Measurements from ENCODE around the gene RHEBL1. TPM values are rescaled to one million over a fixed set of nuclear protein-coding genes. Genes with fewer than 3 reads are reported as not detected.

Gene RHEBL1
- polyA plus RNA-seq, 12 donors, result 1.0 to 2.2 (median 1.6) TPM; not detected in 2

DNA sequence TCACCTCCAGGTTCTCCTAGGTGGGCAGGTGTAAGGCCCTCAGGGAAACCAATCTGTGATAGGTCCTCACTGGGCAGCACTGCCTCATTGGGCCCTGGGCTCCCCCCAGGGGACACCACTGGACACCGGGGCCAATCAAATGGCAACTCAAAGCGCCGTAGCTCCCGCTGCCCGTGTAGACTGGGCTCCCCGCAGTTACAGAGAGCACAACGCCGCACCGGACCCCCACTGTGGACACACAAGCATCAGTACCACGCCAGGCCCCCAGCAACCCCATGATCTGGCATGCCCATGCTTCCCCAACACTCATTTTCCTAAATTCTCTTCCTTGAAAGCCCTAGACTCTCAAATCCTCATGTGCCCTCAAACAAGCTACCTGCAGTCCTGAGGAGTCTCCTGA lies 15.3 kb downstream of the RHEBL1 start:
- no peak for DNase-seq

DNA sequence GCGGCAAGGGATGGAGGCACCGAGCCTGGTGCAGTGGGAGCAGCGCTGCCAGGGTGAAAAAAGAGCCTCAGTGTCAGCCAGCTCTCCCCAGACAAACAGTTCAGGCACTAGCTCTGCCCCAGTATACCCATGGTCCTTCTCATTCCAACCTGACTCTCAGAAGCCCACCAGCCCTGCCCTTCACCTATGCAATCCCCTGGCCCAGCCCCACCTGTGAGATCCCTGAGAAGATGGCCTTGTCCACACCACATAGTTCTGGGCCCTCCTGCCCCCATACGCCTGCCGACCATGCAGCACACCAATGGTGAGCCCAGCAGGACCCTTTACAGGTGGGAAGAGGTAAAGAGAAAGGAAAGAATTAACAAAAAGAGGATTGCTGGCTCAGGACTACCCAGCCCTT lies 15.7 kb downstream of the RHEBL1 start:
- DNase-seq, result no peak

DNA sequence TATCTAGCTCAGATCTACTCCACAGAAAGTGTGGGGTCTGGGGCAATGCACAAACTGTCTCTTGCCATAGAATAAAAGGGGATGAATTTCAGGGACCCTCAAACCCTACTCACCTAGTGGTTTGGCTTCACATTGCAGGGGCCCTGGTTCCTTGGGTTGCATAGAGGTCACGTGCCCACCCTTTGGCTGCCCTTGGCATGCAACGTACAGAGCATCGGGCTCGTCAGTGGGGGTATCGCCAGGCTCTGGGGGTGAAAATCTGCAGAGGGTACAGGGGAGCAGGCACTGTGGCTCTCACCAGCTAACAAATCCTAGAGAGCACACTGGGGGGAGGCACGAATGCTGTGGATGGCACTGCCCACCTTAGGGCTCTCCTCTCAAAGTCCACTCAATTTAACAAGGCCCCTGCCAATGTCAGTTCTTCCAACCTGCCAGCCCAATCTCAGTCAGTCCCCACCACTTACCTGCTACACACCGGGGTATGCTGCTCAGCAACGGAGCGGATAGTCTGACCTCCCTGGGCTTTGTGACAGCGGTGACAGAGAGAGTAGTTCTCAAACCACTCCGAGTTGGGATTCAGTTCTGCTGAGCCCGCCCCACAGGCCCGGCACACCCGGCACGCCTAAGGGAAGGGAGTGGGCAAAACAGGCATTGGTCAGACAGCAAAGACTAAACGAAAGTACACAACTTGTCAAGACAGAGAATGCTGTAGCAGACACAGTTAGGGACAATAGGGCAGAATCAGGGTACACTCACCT lies 17.1 kb downstream of the RHEBL1 start:
- DNase-seq, result no peak

DNA sequence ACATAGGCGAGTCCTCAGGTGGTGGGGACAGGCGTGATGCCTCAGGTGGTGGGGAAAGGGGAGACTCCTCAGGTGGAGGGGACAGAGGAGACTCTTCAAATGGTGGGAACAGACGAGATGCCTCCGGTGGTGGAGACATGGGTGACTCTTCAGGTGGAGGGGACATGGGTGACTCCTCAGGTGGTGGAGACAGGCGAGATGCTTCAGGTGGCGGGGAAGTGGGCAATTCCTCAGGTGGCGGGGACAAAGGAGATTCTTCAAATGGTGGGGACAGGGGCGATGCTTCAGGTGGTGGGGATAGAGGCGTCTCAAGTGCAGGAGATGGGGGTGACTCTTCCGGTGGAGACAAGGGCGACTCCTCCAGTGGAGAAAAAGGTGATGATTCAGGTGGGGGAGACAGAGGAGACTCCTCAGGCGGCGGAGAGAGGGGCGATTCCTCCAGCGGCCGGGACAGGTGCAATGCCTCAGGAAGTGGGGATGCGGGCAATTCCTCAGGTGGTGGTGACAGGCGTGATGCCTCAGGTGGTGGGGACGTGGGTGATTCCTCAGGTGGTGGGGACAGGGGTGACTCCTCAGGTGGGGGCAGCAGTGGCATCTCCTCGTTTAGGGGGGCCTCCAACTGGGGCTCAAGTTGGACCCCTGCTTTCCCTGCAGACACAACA lies 17.9 kb downstream of the RHEBL1 start:
- no peak for DNase-seq

DNA sequence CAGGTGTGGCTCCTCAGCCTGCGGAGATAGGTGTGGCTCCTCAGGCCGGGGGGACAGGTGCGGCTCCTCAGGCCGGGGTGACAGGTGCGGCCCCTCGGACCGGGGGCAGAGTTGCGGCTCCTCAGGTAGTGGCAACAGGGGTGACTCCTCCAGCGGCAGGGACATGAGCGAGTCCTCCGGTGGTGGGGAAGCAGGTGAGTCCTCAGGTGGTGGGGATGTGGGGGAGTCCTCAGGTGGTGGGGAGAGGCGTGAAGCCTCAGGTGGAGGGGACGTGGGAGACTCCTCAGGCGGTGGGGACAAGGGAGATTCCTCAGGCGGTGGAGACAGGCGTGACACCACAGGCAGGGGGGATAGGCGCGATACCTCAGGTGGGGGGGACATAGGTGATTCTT lies 18.4 kb downstream of the RHEBL1 start:
- no peak for DNase-seq

DNA sequence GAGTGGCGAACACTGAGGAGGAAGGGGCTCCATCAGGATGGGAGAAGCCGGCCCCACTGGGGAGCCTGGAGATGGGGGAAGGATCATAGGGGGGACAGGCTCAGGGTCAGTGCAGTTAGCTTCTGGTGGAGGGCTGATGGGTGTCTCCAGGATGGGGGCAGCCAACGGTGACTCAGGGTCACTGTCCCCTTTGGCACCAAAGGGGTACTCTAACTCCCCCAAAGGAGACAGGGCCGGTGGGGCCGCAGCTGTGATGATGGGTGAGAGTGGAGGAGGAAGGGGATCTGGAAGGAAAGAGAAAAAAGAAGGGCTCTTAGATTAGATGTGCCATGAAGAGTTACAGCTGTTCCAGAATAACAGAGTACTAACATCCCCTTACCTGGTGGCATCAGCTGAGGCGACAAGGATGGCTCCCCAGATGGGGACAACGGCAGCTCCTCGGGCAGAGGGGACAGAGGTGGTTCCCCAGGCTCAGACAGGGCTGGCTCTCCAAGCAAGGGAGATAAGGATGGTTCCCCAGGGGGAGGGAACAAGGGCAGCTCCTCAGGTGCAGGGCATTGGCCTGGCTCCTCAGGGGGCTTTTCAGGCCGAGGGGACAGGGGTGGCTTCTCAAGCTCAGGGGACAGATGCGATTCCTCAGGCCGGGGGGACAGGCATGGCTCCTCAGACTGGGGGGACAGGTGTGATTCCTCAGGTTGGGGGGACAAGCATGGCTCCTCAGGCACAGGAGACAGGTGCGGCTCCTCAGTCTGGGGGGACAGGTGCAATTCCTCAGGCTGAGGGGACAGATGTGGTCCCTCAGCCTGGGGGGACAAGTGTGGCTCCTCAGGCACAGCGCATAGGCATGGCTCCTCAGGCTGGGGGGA lies 19.0 kb downstream of the RHEBL1 start:
- DNase-seq, result no peak

DNA sequence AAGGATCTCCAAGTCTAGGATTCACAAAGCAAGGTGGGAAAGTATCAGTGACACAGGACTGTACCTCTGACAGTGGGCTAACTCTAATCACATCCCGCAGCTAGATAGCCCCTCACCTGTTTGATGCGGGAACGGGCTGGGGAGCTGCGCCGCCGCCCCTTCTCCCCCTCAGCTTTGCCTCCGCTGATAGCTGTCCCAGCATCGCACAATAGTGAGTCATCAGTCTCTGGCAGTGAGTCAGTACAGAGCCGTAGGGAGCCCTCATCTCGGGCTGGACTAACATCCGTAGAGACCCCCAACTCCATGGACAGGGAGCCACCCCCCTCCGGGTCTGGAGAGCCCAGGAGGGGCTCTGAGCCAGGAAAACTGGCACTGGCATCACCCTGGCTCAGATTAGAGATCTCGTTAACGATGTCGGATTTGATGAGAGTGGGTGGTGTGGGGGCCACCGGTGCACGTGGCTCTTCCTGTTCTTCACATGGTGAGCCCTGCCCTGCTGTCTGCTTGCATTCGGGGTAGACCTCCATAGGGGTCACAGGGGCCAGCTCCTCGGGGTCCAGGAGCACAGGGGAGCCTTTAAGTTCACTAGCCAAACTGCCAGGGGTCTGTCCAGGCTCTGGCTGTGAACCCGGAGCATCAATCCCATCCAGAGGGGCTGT lies 20.1 kb downstream of the RHEBL1 start:
- no peak for DNase-seq

DNA sequence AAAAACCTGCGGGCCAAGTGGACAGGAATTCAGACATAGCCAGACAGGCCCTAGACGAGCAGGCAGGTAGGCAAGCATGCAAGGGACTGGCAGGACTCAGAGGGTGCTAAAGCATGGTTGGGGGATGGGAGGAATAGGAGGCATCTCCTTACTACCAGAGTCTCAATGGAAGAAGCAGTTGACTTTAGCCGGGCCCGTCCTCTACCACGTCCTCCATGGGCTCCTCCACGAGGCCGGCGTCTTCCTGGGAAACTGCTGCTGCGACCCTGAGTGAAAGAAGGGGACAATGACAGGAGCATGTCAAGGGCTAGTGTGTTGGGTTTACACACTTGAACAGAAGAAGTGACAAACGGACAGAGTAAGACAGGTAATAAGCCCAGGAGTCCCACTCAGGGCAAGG lies 20.8 kb downstream of the RHEBL1 start:
- DNase-seq, result no peak

DNA sequence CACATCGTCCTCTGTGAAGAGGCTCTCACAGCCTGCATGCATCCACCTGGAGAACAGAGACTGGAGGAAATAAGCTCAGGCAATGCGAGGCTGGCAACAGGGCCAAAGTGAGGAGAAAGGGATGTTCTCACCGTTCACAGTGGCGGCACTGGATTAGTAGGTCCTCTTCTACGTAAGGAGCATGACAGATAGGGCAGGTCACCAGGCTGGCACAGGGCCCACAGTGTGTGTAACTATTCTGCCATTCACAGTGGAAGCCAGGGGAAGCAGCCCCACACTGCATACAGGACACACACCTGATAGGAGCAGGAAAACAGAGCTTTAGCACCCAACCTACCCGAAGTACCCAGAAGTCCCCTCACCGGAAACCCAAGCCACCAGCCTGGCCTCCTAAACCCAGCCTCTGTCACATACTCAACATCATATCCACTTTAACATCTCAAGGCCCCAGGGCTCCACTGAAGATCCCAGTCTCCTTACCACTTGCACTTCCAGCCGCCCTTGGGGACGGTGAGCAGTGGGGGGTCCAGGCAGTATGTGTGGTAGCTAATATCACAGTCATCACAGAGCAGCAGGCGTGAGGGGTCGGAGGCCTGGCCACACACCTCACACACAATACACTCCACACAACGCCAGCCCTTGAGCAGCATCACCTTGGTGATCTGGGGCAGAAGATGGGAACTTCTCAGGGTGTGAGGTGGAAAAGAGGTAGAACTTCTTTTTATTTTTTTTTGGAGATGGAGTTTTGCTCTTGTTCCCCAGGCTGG lies 23.5 kb downstream of the RHEBL1 start:
- no peak for DNase-seq

DNA sequence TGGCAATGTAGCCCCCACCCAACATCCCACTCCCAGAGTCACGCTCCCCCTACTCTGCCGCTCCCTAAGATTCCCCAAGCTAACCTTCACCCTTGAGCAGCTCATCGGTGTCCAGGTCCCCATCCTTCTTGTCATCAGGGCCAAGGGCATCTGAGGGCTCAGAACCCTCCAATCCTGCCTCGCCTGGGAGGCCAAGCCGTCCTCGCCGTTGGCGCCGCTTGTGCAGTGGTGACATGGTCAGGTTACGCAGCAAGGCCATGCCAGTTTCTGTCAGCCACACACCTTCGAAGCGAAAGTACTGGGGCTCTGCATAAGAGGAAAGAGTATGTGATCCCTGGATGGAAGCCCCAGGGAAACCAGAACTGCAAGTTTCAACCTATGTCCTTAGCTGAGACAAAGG lies 25.1 kb downstream of the RHEBL1 start:
- no peak for DNase-seq

DNA sequence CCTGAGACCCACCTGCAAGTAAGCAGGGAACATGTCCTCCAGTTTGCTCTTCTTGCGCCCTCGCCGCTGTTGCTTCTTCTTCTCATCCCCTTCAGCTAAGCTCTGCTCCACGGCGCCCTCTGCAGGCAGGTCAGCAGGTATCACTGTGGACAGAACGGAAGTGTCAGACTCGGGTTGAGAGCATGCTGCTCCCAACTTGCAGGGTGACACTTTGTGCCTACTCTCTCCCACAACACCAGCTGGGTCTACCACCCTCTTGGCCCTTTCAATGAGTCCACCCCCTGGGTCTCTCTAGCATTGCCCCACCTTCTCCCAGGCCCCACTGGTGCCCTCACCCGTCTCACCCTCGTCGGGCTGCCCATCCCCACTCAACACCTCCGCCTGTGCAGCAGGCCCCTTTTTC lies 25.9 kb downstream of the RHEBL1 start:
- DNase-seq, result no peak

DNA sequence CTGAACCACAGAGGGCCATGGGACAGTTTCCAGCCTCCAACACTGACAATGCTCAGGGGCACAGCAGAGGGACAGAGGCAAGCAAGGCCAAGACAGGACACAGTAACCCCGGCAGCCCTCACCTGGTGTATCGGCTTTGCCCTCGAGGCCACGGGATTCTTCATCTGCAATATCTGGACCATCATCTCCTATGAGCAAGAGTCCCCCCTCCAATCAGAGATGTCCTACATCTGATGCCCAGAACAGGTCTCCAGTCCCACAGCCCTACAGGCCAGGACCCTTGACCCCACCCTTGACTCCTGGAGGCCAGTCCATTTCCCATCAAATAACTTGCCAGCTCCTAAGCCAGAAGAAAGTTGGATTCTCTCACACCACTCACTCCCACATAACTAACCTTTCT lies 26.5 kb downstream of the RHEBL1 start:
- no peak for DNase-seq

DNA sequence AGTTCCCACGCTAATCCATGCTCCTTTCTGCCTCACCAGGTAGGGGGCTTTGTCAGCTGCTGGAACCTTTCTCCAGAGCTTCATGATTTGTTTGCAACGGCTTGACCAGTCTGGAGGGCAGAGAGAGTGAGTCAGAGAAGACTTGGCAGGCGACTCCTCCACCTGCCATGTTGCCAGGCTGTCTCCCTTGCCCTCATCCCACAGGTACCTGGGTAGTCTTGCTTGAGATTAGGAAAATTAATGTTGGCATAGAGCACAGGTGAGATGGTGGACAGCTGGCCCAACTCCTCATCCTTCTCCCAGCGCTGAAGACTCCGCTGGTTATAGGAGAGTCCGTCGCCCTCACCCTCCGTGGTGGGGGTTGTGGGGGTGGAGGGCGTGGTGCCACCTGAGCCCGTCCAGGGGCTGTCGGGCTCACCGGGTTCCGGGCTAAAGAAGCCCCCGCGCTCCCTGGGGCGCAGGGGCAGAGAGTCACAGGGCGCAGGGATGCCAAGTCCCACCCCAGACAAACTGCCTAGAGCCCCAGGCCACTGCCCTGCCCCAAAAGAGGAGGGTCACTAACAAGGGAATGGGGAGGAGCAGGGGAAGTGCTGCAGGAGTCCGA lies 27.8 kb downstream of the RHEBL1 start:
- DNase-seq, result no peak

DNA sequence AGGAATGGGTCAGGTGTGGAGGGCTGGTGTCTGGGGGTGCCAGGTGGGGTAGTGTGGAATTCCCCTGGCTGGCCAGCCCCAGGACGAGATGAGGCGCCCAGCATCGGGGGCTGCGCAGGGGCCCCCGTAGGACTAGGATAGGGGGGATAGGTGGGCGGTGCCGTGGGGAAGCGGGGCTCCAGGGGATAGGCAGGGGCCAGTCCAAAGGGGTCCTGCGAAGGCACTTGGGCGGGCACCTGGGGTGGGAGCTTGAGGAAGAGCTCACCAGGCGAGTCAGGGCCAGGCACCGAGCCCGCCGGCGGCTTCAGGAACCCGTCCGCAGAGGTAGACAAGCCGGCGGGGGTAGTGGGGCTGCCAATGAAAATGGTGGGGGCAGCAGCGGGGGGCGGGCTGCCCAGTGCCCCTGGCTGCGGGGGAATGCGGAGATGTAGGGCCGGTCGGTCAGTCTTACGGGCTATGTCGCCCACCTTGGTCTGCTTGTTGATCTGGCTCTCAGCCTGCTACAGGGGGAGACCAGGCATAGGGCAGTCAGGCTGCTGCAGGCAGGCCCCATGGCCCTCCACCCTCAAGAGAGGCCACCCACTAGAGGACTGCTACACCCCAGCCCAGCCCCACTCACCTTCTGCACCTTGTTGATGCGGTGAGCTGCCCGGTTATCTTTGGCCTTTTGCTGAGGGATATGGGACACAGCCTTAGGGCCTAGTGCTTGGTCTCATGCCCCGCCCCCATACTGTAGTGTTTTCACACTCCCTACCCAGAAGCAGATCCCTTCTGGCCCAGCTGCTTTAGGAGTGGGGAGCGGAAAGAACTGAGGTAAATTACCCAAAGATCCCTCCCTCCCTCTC lies 28.5 kb downstream of the RHEBL1 start:
- DNase-seq, result no peak

DNA sequence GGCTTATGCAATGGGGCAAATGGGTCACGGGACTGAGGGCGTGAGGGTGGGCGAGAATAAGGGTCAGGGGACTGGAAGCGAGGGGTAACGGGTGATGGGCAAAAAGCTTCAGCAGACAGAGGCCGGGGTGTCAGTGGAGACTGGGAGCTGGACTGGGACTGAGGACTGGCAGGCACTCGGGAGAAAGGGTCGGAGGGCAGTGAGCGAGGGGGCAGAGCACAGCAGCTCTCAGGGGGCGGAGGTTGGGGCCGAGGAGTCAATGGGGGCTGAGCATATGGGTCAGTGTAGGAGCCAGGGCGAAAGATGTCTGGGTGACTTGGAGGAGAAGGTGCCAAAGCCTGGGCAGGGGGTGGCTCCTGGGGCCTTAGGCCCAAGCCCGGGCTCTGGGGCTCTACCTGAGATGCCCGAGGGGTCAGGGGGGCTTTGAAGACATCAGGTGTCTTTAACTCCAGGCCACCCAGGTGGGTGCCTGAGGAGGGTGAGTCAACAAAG lies 29.4 kb downstream of the RHEBL1 start:
- no peak for DNase-seq

DNA sequence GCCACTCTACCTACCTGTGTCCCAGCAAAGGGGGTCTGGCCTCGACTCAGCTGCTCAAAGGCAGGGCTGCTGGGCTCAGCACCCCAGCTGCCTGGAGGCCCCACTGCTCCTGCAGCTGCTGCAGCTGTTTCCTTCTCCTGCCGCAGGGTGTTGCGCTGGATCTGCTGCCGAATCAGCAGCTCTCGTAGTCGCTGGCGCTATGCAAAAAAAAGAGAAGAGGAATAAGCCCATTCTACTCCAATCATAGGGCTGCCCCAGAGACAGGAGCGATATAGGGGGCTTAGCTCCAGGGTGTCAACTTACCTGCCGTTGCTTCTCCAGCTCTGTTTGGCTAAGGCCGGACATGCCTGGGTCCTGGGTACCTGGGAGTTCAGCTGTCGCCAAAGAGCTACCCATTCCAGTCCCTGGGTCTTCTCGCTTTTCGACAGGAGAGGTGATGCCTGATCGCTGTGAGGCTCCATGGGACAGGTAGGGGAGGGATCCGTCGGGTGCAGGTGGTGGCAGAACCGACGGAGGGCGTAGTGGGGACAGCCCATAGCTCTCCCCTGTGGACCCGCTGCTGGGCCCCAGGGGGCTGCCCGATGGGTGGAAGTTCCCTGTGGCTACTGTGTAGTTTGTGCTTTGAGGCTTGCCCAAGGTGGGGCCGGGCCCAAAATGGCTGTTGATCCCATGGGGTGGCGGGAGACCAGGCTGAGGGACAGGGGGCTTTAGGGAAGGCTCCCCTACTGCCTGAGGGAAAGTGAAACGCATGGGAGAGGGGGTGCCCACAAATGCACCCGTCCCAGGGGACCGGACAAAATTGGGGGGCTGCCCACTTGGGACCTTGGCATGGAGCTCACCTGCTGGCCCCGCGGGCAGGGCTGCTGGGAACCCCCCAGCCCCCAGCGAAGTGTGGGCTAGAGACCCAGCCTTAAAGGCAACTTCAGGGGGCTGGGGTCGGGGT lies 30.1 kb downstream of the RHEBL1 start:
- DNase-seq, result no peak

DNA sequence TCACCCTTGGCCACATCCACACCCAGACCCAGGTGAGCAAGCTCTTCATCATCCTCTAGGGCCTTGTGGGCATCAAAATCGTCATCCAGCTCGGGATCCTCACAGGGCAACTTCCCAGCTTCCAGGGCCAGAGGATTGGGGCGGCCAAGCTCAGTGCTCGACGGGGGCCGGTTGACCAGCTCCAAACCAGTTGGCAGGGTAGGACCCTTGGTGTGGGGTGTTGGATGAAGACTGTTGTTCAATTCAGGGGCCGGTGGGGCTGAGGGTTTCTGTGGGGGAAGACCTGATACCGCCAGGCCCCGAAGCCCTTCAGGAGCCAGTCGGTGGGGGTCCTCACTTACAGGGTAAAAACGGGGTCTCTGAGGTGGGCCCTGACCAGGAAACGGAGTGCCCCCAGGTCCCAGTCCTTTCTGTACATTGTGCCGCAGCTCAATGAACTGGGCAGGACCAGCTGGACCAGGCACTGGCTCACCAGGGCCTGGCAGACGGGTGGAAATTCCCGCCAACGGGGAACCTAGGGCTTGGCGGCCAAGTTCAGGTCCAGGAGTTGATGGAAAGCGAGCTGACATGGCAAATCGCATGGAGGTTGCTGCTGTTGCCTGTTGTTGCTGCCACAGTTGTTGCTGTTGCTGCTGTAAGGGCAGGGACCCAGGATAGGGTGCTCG lies 31.4 kb downstream of the RHEBL1 start:
- DNase-seq, result no peak

DNA sequence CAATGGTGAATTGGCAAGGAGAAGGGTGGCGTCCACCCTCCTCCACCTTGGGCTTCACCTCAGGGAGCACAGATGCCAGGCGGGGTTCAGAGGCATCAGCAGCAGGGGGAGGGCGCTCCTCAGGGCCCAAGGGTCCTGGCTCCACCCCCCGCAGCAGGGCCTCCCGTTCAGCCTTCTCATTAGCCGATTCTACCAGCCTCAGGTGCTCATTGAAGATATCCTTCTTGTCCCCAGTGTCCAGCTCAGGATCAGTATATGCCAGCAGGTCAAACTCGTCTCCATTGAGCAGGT lies 31.9 kb downstream of the RHEBL1 start:
- no peak for DNase-seq

Measured in muscle of arm (tissue), 12 donors.